ENCODE data around the gene FZD7.

FZD7 gene

DNA sequence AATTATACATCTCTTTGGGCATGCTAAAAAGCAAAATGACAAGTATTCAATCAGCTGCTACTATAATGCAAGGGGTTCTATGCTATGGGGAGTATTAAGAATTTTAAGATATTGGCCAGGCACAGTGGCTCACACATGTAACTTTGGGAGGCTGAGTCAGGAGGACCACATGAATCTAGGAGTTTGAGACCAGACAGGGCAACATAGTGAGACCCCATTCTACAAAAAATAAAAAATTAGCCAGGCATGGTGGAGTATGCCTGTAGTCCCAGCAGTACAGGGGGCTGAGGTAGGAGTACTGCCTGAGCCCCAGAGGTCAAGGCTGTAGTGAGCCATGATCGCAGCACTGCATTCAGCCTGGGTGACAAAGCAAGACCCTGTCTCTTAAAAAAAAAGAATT, 33.9 kb downstream of the FZD7 start:
- no peak for DNase-seq (ENCODE audit: low read depth in 2 of 2)

DNA sequence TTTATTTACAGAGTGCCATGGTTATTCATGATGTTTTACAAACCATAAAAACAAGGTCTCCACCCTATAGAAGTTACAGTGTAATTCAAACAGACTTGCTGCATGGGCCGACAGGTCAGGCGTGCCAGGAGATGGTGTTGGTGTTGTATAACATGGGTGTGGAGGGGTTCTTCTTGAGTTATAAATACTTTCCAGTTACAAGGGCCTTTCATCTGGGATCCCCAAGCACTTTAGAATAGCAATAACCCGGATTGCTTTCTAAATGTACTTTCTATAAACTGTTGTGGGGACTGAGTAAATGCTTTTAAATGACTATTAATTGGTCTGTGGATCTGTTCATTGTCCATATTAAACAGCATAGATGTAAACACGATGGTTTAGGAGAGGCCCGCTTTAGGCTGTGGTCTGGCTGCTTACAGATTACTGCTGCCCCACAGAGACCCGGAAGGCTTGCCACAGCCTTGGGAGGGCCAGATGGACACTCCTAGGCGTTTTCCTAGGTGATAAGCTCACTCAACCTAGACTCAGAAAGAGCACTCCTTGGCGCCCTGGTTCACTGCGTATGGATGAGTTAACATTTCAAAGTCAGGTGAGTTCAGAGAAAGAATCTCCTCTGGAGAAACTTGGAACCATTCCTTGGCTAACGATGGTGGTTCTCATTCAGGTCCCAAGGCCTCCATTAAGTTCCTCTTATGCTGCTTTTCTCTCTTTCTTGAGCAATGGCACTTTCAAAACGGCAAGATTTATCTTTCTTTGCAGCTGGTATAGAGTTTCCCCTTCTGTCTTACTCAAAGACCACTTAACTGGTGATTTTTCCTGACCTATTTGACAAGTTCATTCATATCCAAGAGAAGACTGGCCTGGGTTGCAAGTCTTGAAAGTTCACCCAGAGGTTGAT, 35.8 kb downstream of the FZD7 start:
- DNase-seq (ENCODE audit: low read depth in 2 of 2): no peak

DNA sequence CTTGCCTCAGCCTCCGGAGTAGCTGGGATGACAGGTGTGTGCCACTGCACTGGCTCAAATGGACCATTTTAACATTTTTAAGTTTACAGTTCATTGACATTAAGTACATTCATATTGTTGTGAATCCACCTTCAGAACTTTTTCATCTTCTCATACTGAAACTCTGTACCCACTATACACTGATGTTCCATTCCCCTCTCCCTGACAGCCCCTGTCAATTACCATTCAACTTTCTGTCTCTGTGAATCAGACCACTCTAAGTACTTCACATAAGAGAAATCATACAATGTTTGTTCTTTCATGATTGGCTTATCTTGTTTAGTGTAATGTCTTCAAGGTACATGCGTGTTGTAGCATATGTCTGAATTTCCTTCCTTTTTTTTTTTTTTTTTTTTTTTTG, 37.5 kb downstream of the FZD7 start:
- DNase-seq (ENCODE audit: low read depth in 2 of 2): no peak

DNA sequence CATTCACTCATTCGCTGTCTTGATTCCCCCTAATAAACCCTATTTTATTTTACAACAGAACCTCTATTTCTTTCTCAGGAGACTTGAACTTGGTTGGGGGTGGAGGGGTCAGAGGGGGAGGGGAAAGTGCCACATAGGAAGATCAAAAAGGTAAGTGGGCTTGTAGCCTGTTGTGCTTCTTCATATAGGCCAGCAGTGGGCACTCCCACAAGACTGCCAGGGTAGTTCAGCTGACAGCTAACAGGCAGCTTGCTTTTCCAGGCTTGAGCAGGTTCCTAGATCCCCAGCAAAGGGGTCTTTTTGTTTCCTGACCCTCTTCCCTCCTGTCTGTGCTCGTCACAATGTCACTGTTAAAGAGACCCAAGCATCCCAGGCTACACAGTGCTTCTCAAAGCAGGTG, 38.6 kb downstream of the FZD7 start:
- no peak for DNase-seq (ENCODE audit: low read depth in 2 of 2)

DNA sequence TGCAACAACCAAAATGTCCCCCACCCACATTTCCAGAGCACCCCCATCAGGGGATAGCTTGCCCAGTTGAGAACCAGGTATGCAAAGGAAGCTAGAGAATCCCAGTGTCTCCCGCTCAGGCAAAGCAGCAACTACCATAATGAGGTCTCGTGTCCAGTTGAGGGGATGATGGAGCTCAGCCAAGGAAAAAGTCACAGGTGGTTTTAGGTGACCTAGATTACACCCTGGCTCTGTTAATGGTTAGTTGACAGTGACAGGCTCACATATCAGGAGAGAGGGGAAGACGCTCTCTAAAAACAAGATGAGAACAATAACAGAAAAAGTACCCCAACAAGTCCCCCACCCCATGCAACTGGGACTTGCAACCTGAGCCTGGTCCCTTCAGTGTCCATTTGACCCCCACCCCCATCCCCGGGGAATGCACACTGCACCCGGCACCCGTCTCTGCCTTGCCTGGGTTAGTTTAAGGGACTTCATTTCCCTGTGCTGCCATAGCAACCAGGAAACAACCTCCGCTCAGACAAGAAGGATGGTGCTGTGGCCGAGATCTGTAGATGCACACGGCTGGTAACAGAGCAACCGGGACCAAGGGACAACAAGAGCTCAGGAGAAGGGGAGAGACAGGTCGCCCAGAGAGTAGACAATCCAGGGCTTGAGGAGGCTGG, 39.2 kb downstream of the FZD7 start, which contains the start of gene KIAA2012:
Gene KIAA2012, plus strand, starts transcription at position 519 of the 665 bp plus-strand sequence. CDS start 373 bp downstream, outside the sequence.
- DNase-seq (ENCODE audit: low read depth in 2 of 2): no peak

DNA sequence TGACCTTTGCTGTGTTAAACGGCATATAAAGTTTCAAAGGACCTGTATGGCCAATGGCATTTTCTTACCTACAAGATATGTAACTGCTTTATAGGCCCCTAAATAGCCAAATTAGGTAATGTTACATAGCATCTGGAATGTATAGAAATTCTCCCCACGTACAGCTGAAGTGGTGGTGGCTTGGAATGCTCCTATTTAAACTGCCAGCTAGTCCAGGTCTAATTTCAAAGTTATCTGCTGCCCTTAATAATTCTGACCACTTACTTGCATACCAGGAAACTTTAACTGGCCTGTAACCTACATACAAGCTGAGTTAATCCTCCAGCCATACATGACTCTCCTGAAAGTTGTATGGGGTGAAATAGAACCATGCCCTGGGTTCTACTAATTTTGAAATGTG, 40.7 kb downstream of the FZD7 start:
- no peak for DNase-seq (ENCODE audit: low read depth in 2 of 2)

DNA sequence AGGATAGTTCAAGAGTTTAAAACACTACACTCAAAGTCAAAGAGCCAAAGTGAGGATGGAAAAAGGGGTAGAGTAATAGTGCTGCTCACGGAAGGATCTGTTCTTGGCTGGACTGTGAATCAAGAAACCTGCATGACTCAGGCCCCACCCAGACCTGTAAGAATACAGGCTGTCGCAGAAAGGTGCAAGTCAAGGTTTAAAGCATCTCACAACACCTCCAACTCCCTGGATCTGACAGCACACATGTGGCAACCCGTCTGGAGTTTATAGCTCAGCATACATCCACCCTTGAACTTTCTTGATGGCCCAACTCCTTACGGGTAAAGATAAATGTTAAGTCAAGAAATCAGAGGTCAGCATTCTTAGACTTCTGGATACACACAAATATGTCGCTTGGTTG, 45.7 kb downstream of the FZD7 start:
- DNase-seq (ENCODE audit: low read depth in 2 of 2): no peak

DNA sequence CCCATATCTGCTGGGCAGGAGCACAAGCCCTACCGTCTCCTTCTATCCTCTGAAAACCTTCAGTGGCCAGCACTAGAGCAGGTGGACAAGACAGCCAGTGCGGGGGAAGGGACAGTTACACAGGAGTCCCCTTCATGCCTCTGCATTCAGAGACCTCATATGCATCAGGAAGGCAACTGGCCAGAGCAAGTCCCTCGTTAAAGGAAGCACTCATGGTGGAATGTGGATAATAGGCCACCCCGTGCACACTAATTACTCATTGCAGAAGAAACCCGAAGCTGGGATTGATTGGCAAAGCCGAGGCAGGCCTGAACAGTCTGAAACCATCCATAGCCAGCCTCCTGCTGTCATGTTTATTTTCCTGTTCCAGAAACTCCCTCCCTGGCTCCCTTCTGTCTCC, 50.6 kb downstream of the FZD7 start:
- no peak for DNase-seq (ENCODE audit: low read depth in 2 of 2)
